Omental fat pad (tissue), 4 donors: ENCODE data around the gene ERGIC1. TPM values are rescaled to one million over a fixed set of nuclear protein-coding genes. Genes with fewer than 3 reads are reported as not detected.
A peak's percentile ranks its signal among the peaks of the same experiment; 100 is the strongest.

ENCODE experiments used
- ATAC-seq: fragments of 150-250 bp; one replicate; pipeline ENCODE4 v1.9.1; 2016; ENCODE audit warnings: mild to moderate bottlenecking, moderate library complexity; ENCODE audit not compliant: low FRiP score
- DNase-seq: peaks from one replicate; pipeline ENCODE4 v3.0.0-alpha.2; 2019; ENCODE audit warnings: low spot score
- CTCF ChIP-seq, 3 donors: fragments of 450-650 bp; IDR thresholded peaks; one replicate each; pipeline ENCODE4 v1.5.1; 2016 to 2017; ENCODE audit warnings: antibody characterized with exemption in 3 of 3, mild to moderate bottlenecking in 3 of 3, moderate library complexity in 2 of 3
- total RNA-seq, 4 donors: library from RNA; depleted of rRNA; stranded (reverse); fragments of >200 nt; gene quantifications; one replicate each; pipeline ENCODE4 v1.1.0, GENCODE V29; 2016

The ERGIC1 gene
- total RNA-seq, 4 donors from 2014 or later: 98.8 to 227 (median 129) TPM

GRCh38 chr5:172932313-172933017 lies 98.4 kb downstream of the ERGIC1 start:
- DNase-seq: peak; percentile 50
- peak in 2 of 3 donors; percentile 90 to 94 for TF ChIP-seq CTCF (IDR thresholded peaks at IDR 0.05)
- ATAC-seq: peak; percentile 52

- no peak for TF ChIP-seq CTCF (IDR thresholded peaks at IDR 0.05)
- ATAC-seq (no peak), DNase-seq (no peak)
These were observed 99.2 kb downstream of the ERGIC1 start for GRCh38 chr5:172933238-172933637.

GRCh38 chr5:172935096-172935495 lies 101.0 kb downstream of the ERGIC1 start:
- DNase-seq (no peak), ATAC-seq (no peak)
- TF ChIP-seq CTCF (IDR thresholded peaks at IDR 0.05): no peak

- ATAC-seq (no peak), DNase-seq (no peak)
- no peak for TF ChIP-seq CTCF (IDR thresholded peaks at IDR 0.05)
These were observed 102.3 kb downstream of the ERGIC1 start for GRCh38 chr5:172936401-172936800.

- no peak for TF ChIP-seq CTCF (IDR thresholded peaks at IDR 0.05)
- DNase-seq: no peak
- no peak for ATAC-seq
These were observed 105.0 kb downstream of the ERGIC1 start for GRCh38 chr5:172939071-172939470.

GRCh38 chr5:172939611-172940267 lies 105.7 kb downstream of the ERGIC1 start:
- no peak for TF ChIP-seq CTCF (IDR thresholded peaks at IDR 0.05)
- ATAC-seq (no peak), DNase-seq (no peak)
